ENCODE measurements around the gene TNFAIP8. TPM values are rescaled to one million over a fixed set of nuclear protein-coding genes. Genes with fewer than 3 reads are reported as not detected.

Gene TNFAIP8
- total RNA-seq, 4 donors from 2014 or later: 2.0 to 42.7 (median 15.5) TPM

DNA sequence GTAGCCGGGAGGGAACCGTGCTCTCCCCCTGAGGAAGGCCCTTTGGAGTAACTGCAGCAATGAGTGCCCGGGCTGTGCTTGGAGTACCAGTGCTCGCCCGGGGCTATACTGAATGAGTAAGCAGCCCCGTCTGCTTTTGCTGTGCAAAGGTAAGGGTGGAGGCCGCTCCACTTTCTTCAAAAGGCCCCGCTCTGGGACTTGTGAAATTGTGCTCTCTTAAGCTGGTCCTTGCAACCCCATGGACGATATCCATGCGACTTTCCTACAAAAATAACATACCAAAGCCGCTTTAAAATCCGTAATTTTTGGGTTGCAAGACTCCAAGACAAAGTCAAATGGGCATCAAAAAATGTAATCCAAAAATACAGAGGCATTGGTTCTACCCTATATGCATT is 578 bp upstream of the TNFAIP8 start:
- Histone ChIP-seq H3K27me3 (no peaks in the 10 kb centered on the region), H3K4me3 (peak overlapping the region; percentile 45 to 54), H3K36me3 (no peaks in the 10 kb centered on the region), H3K9me3 (no peaks in the 10 kb centered on the region), H3K27ac (peak overlapping the region; percentile 72 to 78), H3K4me1 (peaks cover 0 to 6% of the 10 kb centered on the region in 2 donors)
- intact Hi-C loops (cut with DNase I; ENCODE audit: low total_unique reads): no loop called here
- no peak for TF ChIP-seq POLR2A (IDR thresholded peaks at IDR 0.05)
- TF ChIP-seq, protein P1, sequence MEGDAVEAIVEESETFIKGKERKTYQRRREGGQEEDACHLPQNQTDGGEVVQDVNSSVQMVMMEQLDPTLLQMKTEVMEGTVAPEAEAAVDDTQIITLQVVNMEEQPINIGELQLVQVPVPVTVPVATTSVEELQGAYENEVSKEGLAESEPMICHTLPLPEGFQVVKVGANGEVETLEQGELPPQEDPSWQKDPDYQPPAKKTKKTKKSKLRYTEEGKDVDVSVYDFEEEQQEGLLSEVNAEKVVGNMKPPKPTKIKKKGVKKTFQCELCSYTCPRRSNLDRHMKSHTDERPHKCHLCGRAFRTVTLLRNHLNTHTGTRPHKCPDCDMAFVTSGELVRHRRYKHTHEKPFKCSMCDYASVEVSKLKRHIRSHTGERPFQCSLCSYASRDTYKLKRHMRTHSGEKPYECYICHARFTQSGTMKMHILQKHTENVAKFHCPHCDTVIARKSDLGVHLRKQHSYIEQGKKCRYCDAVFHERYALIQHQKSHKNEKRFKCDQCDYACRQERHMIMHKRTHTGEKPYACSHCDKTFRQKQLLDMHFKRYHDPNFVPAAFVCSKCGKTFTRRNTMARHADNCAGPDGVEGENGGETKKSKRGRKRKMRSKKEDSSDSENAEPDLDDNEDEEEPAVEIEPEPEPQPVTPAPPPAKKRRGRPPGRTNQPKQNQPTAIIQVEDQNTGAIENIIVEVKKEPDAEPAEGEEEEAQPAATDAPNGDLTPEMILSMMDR (IDR thresholded peaks at IDR 0.05): no peak
- no peak for DNase-seq

DNA sequence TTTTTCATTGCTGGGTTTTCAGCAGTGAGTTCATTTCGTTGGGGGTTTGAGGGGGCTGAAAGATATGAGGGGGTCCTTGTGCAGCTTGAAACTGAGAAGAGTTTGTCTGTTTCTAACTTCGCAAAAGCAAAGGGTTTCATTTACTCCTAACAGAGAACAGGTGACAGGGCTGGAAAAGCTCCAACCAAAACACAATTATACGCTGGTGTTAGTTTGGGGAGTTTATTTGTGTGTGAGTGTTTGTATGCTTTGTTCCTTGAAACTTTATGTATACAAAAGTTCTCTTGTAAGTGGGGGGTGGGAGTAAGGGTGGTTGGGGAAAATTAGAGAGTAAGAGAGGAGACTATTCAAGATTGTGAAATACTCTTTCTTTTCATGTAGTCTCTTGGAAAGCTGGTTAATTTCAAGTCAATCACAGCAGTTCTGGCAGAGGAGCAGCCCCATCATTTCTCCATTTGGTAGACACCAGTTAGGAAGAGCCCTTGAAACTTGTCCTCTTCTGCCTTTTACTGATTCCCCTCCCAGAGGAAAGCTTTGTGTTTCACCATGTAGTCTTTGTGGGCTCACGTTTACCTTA is 881 bp downstream of the TNFAIP8 start:
- DNase-seq: no peak
- peaks cover 0 to 9% of the 10 kb centered on the region in 2 donors for H3K4me1 ChIP-seq
- H3K27ac ChIP-seq: peak overlapping the region; percentile 72 to 78
- TF ChIP-seq, protein P1 (IDR thresholded peaks at IDR 0.05): no peak
- TF ChIP-seq POLR2A (IDR thresholded peaks at IDR 0.05): no peak
- intact Hi-C loops (cut with DNase I; ENCODE audit: low total_unique reads): no loop called here
- no peaks in the 10 kb centered on the region for H3K36me3 ChIP-seq
- H3K9me3 ChIP-seq: no peaks in the 10 kb centered on the region
- H3K4me3 ChIP-seq: peak overlapping the region; percentile 45 to 54
- H3K27me3 ChIP-seq: no peaks in the 10 kb centered on the region

DNA sequence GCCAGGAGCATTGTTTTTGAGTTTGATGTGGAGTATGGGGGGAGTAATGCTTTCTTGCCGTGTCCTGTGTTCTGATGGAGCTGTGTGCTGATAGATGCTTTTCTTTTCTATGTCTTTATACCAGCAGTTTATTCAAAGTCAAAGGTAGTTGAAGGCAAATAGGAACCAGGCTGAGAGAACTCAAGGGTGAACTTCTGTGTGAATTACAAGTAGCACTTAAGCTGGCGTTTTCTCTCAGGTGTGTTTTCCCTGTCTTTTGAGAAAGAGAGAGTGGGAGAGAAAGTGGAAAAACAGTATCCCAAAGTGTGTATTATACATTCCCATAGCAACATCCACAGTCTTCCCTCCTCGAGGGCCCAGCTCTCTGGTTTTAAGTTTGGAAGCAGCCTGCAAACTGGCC is 1.5 kb downstream of the TNFAIP8 start:
- Histone ChIP-seq H3K4me1 (peaks cover 0 to 9% of the 10 kb centered on the region in 2 donors), H3K27ac (peak overlapping the region; percentile 23 to 78), H3K27me3 (no peaks in the 10 kb centered on the region), H3K36me3 (no peaks in the 10 kb centered on the region), H3K4me3 (peak overlapping the region in 1 of 2 donors; percentile 54), H3K9me3 (no peaks in the 10 kb centered on the region)
- no peak for DNase-seq
- intact Hi-C loops (cut with DNase I; ENCODE audit: low total_unique reads): no loop called here
- TF ChIP-seq, protein P1 (IDR thresholded peaks at IDR 0.05): no peak
- TF ChIP-seq POLR2A (IDR thresholded peaks at IDR 0.05): no peak

DNA sequence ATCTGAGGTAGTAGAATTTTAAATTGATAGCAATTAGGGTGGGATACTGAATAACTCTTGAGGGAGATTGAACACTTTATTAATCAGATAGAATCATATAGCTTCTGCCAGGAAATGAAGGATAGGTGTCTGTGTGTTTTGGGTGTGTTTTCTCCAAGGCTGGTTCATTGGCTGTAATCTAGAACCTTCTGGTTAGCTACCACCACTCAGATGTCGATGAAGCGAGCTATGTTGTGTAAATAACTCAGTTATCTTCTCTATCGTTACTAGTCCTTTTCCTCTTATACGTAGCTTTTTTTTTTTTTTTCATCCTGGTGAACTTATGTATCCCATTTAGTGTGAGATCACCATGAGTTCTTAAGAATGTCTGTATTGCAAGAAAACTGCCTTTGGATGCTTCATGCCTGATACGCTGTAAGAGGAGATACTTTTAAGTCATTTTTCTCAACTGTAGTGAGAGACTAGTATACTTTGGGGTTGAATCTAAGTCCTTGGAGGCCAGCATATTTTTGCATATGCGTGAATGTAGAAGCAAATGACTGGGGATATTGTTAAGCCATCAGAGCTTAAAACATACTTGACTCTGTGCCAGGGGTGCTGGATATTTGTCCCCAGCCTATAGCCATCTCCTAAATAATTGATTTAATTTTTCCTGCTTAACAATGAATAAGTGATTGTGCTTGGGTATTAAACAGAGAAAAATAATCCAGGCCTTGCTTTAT is 2.1 kb downstream of the TNFAIP8 start:
- Histone ChIP-seq H3K4me1 (peaks cover 0 to 9% of the 10 kb centered on the region in 2 donors), H3K27me3 (no peaks in the 10 kb centered on the region), H3K36me3 (no peaks in the 10 kb centered on the region), H3K27ac (no peak overlapping the region), H3K9me3 (no peaks in the 10 kb centered on the region), H3K4me3 (no peak overlapping the region)
- no peak for DNase-seq
- intact Hi-C loops (cut with DNase I; ENCODE audit: low total_unique reads): no loop called here
- TF ChIP-seq, protein P1 (IDR thresholded peaks at IDR 0.05): no peak
- TF ChIP-seq POLR2A (IDR thresholded peaks at IDR 0.05): no peak

DNA sequence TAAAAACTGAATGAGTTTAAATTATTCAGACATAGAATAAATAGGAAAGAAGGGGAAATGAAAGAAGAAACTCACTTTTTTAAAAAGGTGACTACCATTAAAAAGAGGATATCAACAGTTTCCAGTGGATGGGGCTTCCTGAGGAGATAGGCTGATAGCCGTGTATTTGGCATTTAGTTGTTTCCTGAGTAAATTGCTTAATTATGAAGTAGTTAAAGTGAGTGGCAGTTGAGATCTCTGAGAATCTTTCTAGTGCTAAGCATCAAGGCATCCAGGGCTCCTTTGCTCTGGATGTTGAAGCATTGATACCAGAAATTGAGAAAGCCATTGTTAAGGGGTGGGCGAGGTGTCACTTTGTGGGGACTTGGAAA is 2.7 kb downstream of the TNFAIP8 start:
- H3K4me1 ChIP-seq: peaks cover 0 to 9% of the 10 kb centered on the region in 2 donors
- intact Hi-C loops (cut with DNase I; ENCODE audit: low total_unique reads): no loop called here

More for the DNA sequence above, 2.7 kb downstream of the TNFAIP8 start:
- no peaks in the 10 kb centered on the region for H3K27me3 ChIP-seq
- H3K4me3 ChIP-seq: no peak overlapping the region
- DNase-seq: no peak
- H3K9me3 ChIP-seq: no peaks in the 10 kb centered on the region
- no peaks in the 10 kb centered on the region for H3K36me3 ChIP-seq
- no peak for TF ChIP-seq POLR2A (IDR thresholded peaks at IDR 0.05)
- TF ChIP-seq, protein P1 (IDR thresholded peaks at IDR 0.05): no peak
- no peak overlapping the region for H3K27ac ChIP-seq

Data from uterus (tissue), 4 donors.